Glutamatergic neuron (in vitro differentiated cells): Measurements from ENCODE around the gene DNMBP. TPM values are rescaled to one million over a fixed set of nuclear protein-coding genes. Genes with fewer than 3 reads are reported as not detected.

Experiments
- DNase-seq: peaks from one replicate; pipeline ENCODE4 v3.0.0; 2022
- H3K27ac Mint-ChIP-seq: one replicate; pipeline ENCODE4 v1.8.0; 2020; ENCODE audit warnings: mild to moderate bottlenecking, mixed read lengths, inconsistent platforms; ENCODE audit not compliant: unreplicated experiment
- H3K27me3 Mint-ChIP-seq: one replicate; pipeline ENCODE4 v1.8.0; 2020; ENCODE audit warnings: mild to moderate bottlenecking, moderate library complexity, mixed read lengths, inconsistent platforms; ENCODE audit not compliant: unreplicated experiment
- H3K36me3 Mint-ChIP-seq: one replicate; pipeline ENCODE4 v1.8.0; 2020; ENCODE audit warnings: mild to moderate bottlenecking, mixed read lengths, inconsistent platforms; ENCODE audit not compliant: unreplicated experiment
- H3K4me1 Mint-ChIP-seq: one replicate; pipeline ENCODE4 v1.8.0; 2020; ENCODE audit warnings: mild to moderate bottlenecking, low read depth, mixed read lengths, inconsistent platforms; ENCODE audit not compliant: unreplicated experiment
- H3K4me3 Mint-ChIP-seq: one replicate; pipeline ENCODE4 v1.8.0; 2020; ENCODE audit warnings: mild to moderate bottlenecking, mixed read lengths, inconsistent platforms; ENCODE audit not compliant: unreplicated experiment
- H3K9me3 Mint-ChIP-seq: one replicate; pipeline ENCODE4 v1.8.0; 2020; ENCODE audit warnings: mild to moderate bottlenecking, moderate library complexity, mixed read lengths, inconsistent platforms; ENCODE audit not compliant: unreplicated experiment
- CTCF ChIP-seq: fragments of 200-600 bp; sonication (generic); IDR thresholded peaks from one replicate; pipeline ENCODE4 v1.5.0; 2021; ENCODE audit not compliant: partially characterized antibody, unreplicated experiment
- long read RNA-seq: library from polyadenylated mRNA; unstranded; transcript quantifications from one replicate; pipeline ENCODE4 v2.0.0, GENCODE V29; 2020; ENCODE audit not compliant: unreplicated experiment
- total RNA-seq: library from RNA; stranded (reverse); fragmentation: NEBNext Ultra II Directional; extraction: Animal tissue kit (Norgen Biotek cat#: 25700); gene quantifications from one replicate; pipeline ENCODE4 v1.2.1, GENCODE V29; 2021; ENCODE audit not compliant: unreplicated experiment

The DNMBP gene
- total RNA-seq: 9.5 TPM
- long read RNA-seq: 0 reads

DNA sequence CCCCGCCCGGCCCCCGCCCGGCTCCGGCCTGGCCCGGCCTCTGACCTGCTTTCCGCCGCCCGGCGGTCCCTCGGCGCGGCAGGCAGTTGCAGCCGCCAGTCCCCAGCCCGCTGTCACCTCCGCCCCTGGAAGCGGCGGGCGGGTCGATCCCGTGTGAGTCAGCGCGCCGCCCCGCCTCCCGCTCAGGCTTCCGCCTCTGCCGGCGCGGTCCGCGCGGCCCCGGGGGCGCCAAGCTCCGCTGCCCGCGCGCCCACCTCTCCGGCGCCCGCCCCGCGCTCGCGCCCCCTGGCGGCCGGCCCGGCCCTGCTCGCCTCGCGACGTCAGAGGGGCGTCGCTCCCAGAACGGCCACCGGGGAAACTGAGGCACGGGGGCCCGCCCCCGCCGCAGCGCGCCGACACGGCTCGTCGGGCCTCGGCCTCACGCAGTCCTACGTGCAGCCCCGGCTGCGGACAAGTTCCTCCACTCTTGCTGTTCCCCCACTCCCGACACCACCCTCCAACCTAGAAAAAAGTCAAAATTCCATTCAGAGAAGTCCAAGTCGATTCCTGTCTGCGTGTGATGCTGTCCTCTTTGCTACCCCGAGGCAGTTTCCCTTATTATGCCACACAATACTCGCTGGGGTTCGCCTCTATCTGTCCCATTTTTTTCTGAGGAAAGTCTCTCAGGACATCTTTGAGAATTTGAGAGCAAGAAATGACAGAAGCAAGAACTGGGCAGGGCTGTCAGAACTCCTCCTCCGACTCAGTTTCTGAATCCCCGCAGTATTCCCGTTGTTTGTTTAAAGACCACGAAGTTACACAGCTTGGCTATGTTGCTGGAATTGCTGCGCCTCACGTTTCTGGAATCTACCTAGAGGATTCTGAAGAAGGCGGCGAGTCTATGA is at the start of gene DNMBP:
DNMBP (minus strand) TSS at position 155 of the 884 bp plus-strand sequence. CDS start 37,823 bp downstream, outside the sequence.
- peak; percentile 76 for TF ChIP-seq CTCF
- Mint-ChIP-seq H3K27ac (peak within 1 kb of the TSS; percentile 89), H3K36me3 (peaks cover 4% of the 10 kb centered on the region), H3K4me3 (peak within 1 kb of the TSS; percentile 94), H3K27me3 (peaks cover 4% of the 10 kb centered on the region), H3K9me3 (peaks cover 6% of the 10 kb centered on the region), H3K4me1 (peaks cover 7% of the 10 kb centered on the region)
- peak; percentile 89 for DNase-seq

DNA sequence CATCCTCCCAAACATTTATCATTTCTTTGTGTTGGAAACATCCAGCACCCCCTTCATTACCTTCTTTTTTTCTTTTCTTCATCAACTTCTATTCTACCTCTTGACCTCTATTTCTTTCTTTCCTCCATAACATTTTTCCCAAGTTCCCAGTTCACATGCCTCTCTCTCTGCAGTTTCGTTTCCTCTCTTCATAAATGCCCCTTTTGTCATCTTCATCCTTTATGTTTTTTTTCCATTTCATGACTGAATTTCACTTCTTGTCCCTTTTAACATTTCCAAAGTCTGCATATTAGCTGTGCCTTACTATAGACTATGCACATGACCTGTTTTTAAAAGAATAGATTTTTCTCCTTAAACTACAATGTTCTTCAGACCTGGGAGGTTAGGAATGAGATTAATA is 48.2 kb upstream of the DNMBP start:
- Mint-ChIP-seq H3K4me1 (no peaks in the 10 kb centered on the region), H3K36me3 (no peaks in the 10 kb centered on the region), H3K27me3 (no peaks in the 10 kb centered on the region), H3K27ac (no peak overlapping the region), H3K4me3 (no peak overlapping the region), H3K9me3 (no peaks in the 10 kb centered on the region)
- no peak for TF ChIP-seq CTCF
- no peak for DNase-seq

DNA sequence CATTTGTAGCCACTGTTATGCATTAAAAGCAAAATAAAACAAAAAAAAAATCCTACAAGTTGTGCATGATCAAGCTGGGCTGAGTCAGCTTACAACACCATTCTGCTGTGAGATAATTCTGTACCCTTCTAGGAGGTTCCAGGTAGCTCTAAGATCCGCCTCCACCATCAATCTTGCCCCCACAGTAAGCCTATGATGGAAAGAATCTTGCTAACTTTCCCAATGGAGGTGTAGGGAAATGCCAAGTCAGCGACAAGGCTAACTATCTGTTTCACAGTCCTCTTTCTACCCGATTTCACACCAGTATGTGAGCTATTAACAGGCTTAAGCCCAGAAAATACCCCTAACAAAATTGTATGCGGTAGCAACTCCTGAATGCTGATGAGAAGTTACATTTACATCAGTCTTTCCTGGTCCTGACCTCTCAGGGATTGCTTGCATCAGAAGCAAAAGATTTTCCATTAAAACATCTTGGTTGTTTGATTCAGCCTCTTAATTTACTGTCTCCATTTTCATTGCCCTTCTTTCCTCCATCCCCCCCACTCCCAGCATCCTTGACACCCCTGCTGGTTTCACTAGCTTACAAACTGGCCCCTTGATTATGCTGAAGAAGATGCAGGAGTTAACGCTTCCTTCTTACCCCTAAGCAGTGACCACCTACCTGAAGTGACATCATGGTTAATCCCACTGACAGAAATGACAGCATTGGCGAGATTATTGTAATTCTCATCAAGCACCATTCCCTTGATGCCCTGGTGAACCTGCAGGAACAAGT is 44.1 kb upstream of the DNMBP start:
- TF ChIP-seq CTCF: no peak
- no peaks in the 10 kb centered on the region for H3K9me3 Mint-ChIP-seq

DNA sequence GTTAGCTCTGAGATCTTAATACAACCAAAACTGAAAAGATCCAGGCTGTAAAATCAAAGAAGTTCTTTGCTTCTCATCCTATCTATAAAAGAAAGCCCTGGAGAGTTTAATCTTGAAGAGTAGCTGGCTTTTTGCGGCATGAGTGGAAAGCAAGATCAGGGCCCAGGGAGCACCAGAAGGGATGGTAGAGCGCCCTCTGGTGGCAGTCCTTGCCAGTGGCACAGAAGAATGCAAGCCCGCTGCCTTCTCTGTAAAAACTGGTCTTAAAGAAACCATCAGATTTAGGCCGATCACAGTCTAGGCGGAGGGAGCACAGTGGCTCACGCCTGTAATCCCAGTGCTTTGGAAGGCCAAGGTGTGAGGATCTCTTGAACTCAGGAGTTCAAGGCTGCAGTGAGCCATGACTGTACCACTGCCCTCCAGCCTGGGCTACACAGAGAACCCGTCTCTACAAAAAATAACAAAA is 36.3 kb upstream of the DNMBP start:
- Mint-ChIP-seq H3K27ac (no peak overlapping the region), H3K27me3 (no peaks in the 10 kb centered on the region), H3K9me3 (no peaks in the 10 kb centered on the region), H3K4me1 (peaks cover 12% of the 10 kb centered on the region), H3K36me3 (no peaks in the 10 kb centered on the region), H3K4me3 (no peak overlapping the region)
- DNase-seq: peak; percentile 94
- peak; percentile 97 for TF ChIP-seq CTCF

More for the DNA sequence above, 44.1 kb upstream of the DNMBP start:
- no peak for DNase-seq
- H3K4me1 Mint-ChIP-seq: no peaks in the 10 kb centered on the region
- no peak overlapping the region for H3K27ac Mint-ChIP-seq
- no peak overlapping the region for H3K4me3 Mint-ChIP-seq
- H3K36me3 Mint-ChIP-seq: no peaks in the 10 kb centered on the region
- H3K27me3 Mint-ChIP-seq: no peaks in the 10 kb centered on the region
